ENCODE measurements around the gene LDLRAD4. TPM values are rescaled to one million over a fixed set of nuclear protein-coding genes. Genes with fewer than 3 reads are reported as not detected.

Gene LDLRAD4
- total RNA-seq, 1 donor = 0.54 TPM

- no peak for DNase-seq (ENCODE audit: low read depth)
- no peak overlapping the region for H3K4me3 ChIP-seq (ENCODE audit: low read depth, low read length)
- no peak for TF ChIP-seq CTCF (IDR thresholded peaks at IDR 0.05; ENCODE audit: insufficient read depth, low read length)
Observed at GRCh38 chr18:13223311-13224143, 5.0 kb downstream of the LDLRAD4 start.

GRCh38 chr18:13225261-13225660, 6.7 kb downstream of the LDLRAD4 start:
- DNase-seq (ENCODE audit: low read depth) = no peak
- no peak for TF ChIP-seq CTCF (IDR thresholded peaks at IDR 0.05; ENCODE audit: insufficient read depth, low read length)
- no peak overlapping the region for H3K4me3 ChIP-seq (ENCODE audit: low read depth, low read length)

DNA sequence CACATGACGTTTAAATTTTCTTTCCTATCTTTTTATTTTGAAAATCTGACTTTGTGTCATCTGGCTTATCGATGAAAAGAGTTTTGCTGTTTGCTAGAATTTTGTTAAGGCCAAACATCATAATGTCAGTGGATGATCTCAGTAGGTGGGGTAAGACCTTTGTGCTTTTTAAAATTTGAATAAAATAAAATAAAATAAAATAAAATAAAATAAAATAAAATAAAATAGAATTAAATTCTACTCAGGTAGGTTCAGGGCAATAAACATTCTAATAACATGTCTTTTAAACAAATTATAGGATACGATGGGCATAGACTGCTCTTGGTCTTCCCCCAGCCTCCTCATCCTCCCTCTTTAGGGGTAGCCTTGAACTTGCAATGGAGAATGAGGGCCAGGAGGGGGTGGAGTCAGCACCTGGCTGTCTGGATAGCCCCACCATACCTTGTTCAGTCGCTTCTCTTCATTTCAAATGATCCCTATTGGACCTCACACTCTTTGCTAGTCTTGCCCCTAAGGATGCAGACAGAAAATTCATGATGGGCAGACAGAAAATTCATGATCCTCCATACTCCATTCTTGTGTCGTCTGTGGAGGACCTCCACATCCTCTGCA, 8.1 kb downstream of the LDLRAD4 start:
- DNase-seq (ENCODE audit: low read depth) = no peak
- TF ChIP-seq CTCF (IDR thresholded peaks at IDR 0.05; ENCODE audit: insufficient read depth, low read length) = no peak
- no peak overlapping the region for H3K4me3 ChIP-seq (ENCODE audit: low read depth, low read length)

- no peak overlapping the region for H3K4me3 ChIP-seq (ENCODE audit: low read depth, low read length)
- no peak for TF ChIP-seq CTCF (IDR thresholded peaks at IDR 0.05; ENCODE audit: insufficient read depth, low read length)
- DNase-seq (ENCODE audit: low read depth) = no peak
Observed at GRCh38 chr18:13227910-13228309, 9.3 kb downstream of the LDLRAD4 start.

- no peak for DNase-seq (ENCODE audit: low read depth)
- no peak for TF ChIP-seq CTCF (IDR thresholded peaks at IDR 0.05; ENCODE audit: insufficient read depth, low read length)
- H3K4me3 ChIP-seq (ENCODE audit: low read depth, low read length) = no peak overlapping the region
Observed at GRCh38 chr18:13229001-13229671, 10.6 kb downstream of the LDLRAD4 start.

DNA sequence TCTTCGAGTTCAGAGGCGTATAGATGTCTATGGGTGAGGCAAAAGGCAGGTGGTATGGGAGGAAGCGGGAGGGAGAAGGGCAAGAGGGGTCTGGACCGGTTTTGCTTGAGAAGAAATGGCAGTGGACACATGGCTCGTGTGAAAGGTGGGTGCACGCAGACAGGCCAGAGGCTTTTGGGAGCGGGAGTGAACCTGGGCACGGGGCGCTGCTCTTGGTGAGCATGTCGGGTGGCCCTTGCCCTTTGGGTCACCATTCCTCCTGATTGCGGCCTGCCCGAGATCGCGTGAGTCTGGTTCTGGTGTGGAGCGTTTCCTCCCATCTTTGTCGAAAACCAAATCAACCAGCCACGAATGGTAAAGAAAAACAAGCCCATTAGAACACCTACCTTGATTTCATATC, 12.6 kb downstream of the LDLRAD4 start:
- no peak for TF ChIP-seq CTCF (IDR thresholded peaks at IDR 0.05; ENCODE audit: insufficient read depth, low read length)
- no peak overlapping the region for H3K4me3 ChIP-seq (ENCODE audit: low read depth, low read length)
- DNase-seq (ENCODE audit: low read depth) = no peak
